Activated naive CD4-positive, alpha-beta T cell treated with anti-CD3 and anti-CD28 coated beads for 36 hours (primary cell): ENCODE results near the gene ZGPAT. TPM values are rescaled to one million over a fixed set of nuclear protein-coding genes. Genes with fewer than 3 reads are reported as not detected.

ENCODE experiments used
- total RNA-seq, 2 experiments: library from RNA; stranded (reverse); gene quantifications; one replicate each; pipeline ENCODE4 v1.2.3, GENCODE V29; 2021

Gene ZGPAT
- total RNA-seq, 2 experiments from 2014 or later = 15.3 to 18.0 TPM

Other genes starting within 250 kb of the ZGPAT start
- gene KCNQ2, start 235.4 kb upstream of the ZGPAT start, total RNA-seq = not detected
- under 1 TPM in 1 of 2 experiments, not detected in 1; 0.12 TPM for gene EEF1A2, start 209.0 kb upstream of the ZGPAT start, total RNA-seq
- gene PPDPF, start 187.3 kb upstream of the ZGPAT start, total RNA-seq = 100 to 1,000 TPM; 189 to 194 TPM
- under 1 TPM; 0.35 to 0.38 TPM for gene PTK6, start 170.7 kb upstream of the ZGPAT start, total RNA-seq
- not detected for gene SRMS, start 160.3 kb upstream of the ZGPAT start, total RNA-seq
- under 1 TPM in 1 of 2 experiments, not detected in 1; 0.10 TPM for gene FNDC11, start 153.9 kb upstream of the ZGPAT start, total RNA-seq
- gene HELZ2, start 133.8 kb upstream of the ZGPAT start, total RNA-seq = 10 to 100 TPM; 20.0 to 20.4 TPM
- 10 to 100 TPM; 16.7 to 18.0 TPM for gene GMEB2, start 80.9 kb upstream of the ZGPAT start, total RNA-seq
- gene STMN3, start 54.6 kb upstream of the ZGPAT start, total RNA-seq = 1 to 10 TPM; 6.7 to 7.3 TPM
- gene RTEL1, start 49.7 kb upstream of the ZGPAT start, total RNA-seq = 10 to 100 TPM; 33.6 to 34.8 TPM
- not detected for gene TNFRSF6B, start 11.4 kb upstream of the ZGPAT start, total RNA-seq
- 10 to 100 TPM; 45.6 to 49.2 TPM for gene ARFRP1, start 63 bp upstream of the ZGPAT start, total RNA-seq
- gene LIME1, start 28.6 kb downstream of the ZGPAT start, total RNA-seq = 1 to 10 TPM; 3.1 to 4.1 TPM
- 10 to 100 TPM; 22.4 to 24.8 TPM for gene SLC2A4RG, start 31.7 kb downstream of the ZGPAT start, total RNA-seq
- under 1 TPM; 0.17 to 0.20 TPM for gene ZBTB46, start 123.2 kb downstream of the ZGPAT start, total RNA-seq
- not detected for gene ABHD16B, start 153.5 kb downstream of the ZGPAT start, total RNA-seq
- gene TPD52L2, start 157.2 kb downstream of the ZGPAT start, total RNA-seq = 10 to 100 TPM; 38.2 to 38.9 TPM
- gene DNAJC5, start 187.1 kb downstream of the ZGPAT start, total RNA-seq = 10 to 100 TPM; 19.4 to 19.5 TPM
- 10 to 100 TPM; 23.3 to 23.9 TPM for gene UCKL1, start 248.4 kb downstream of the ZGPAT start, total RNA-seq